HEK293 (cell line): ENCODE measurements around the gene EVI5L.

Experiments used
- CTCF ChIA-PET: fragments of 350-600 bp; formaldehyde crosslinking; extraction: SDS; loops from one replicate; lab custom pipeline; 2021; ENCODE audit warnings: antibody characterized with exemption; lab: Yijun Ruan, JAX
- POLR2A ChIA-PET: fragments of 300-600 bp; formaldehyde crosslinking; extraction: SDS; loops from one replicate; lab custom pipeline; 2020; ENCODE audit warnings: antibody characterized with exemption, inconsistent platforms; lab: Yijun Ruan, JAX
- H3K27ac ChIP-seq: fragments of 200-500 bp; sonication (Bioruptor generic); 2 replicates; pipeline ENCODE4 v1.5.1; 2014; ENCODE audit warnings: low read depth, low read length, control low read depth, inconsistent platforms; ENCODE audit errors: extremely low read depth
- H3K36me3 ChIP-seq, 2 experiments: fragments of 200-500 bp in 1 of 2; sonication (Bioruptor generic) in 1 of 2; 1 replicate in 1 of 2; 2 replicates in 1 of 2; pipeline ENCODE4 v1.5.1; 2014 to 2017; ENCODE audit warnings: inconsistent platforms in 2 of 2, low read length in 2 of 2; ENCODE audit not compliant: control insufficient read depth in 2 of 2, insufficient read depth in 1 of 2
- H3K4me1 ChIP-seq: fragments of 200-500 bp; sonication (Bioruptor generic); 2 replicates; pipeline ENCODE4 v1.5.1; 2014; ENCODE audit warnings: mild to moderate bottlenecking, low read length, inconsistent platforms; ENCODE audit not compliant: control insufficient read depth, insufficient read depth
- H3K4me3 ChIP-seq: 2 replicates; pipeline ENCODE4 v1.5.1; 2011; ENCODE audit warnings: low read depth, mild to moderate bottlenecking, control low read depth, low read length, moderate library complexity
- H3K9me3 ChIP-seq: fragments of 200-500 bp; sonication (Bioruptor generic); 2 replicates; pipeline ENCODE4 v1.5.1; 2014; ENCODE audit warnings: low read depth, low read length, inconsistent platforms; ENCODE audit not compliant: control insufficient read depth, insufficient read depth
- GLIS1 ChIP-seq: fragments of 450-650 bp; formaldehyde crosslinking; IDR thresholded peaks from 2 replicates; pipeline ENCODE4 v1.5.1; 2016; ENCODE audit warnings: missing biosample characterization, missing genetic modification characterization
- HOXC10 ChIP-seq: sonication (generic); formaldehyde crosslinking; IDR thresholded peaks from 2 replicates; pipeline ENCODE4 v1.8.1; 2023; ENCODE audit warnings: mild to moderate bottlenecking, missing genetic modification reagents
- INSM2 ChIP-seq: fragments of 450-650 bp; formaldehyde crosslinking; IDR thresholded peaks from 2 replicates; pipeline ENCODE4 v1.5.1; 2016; ENCODE audit warnings: missing biosample characterization, missing genetic modification characterization
- KLF16 ChIP-seq: fragments of 450-650 bp; formaldehyde crosslinking; IDR thresholded peaks from 2 replicates; pipeline ENCODE4 v1.5.1; 2017; ENCODE audit warnings: missing biosample characterization, missing genetic modification characterization
- KLF8 ChIP-seq: fragments of 450-650 bp; formaldehyde crosslinking; IDR thresholded peaks from 2 replicates; pipeline ENCODE4 v1.5.1; 2016; ENCODE audit warnings: missing biosample characterization, missing genetic modification characterization
- KLF9 ChIP-seq: fragments of 450-650 bp; formaldehyde crosslinking; IDR thresholded peaks from 2 replicates; pipeline ENCODE4 v1.5.1; 2016; ENCODE audit warnings: missing biosample characterization, missing genetic modification characterization, low read depth
- PRDM1 ChIP-seq: fragments of 450-650 bp; formaldehyde crosslinking; IDR thresholded peaks from 2 replicates; pipeline ENCODE4; 2016; ENCODE audit warnings: missing biosample characterization, missing genetic modification characterization
- SP2 ChIP-seq: fragments of 450-650 bp; formaldehyde crosslinking; IDR thresholded peaks from 2 replicates; pipeline ENCODE4 v1.5.1; 2016; ENCODE audit warnings: missing biosample characterization, missing genetic modification characterization
- TRIM28 ChIP-seq: IDR thresholded peaks from 2 replicates; pipeline ENCODE4 v1.6.1; 2011; ENCODE audit warnings: low read length, control low read depth, borderline replicate concordance
- ZBTB1 ChIP-seq: fragments of 450-650 bp; formaldehyde crosslinking; IDR thresholded peaks from 2 replicates; pipeline ENCODE4 v1.5.1; 2016; ENCODE audit warnings: missing biosample characterization, missing genetic modification characterization
- ZFP69B ChIP-seq: fragments of 450-650 bp; formaldehyde crosslinking; IDR thresholded peaks from 2 replicates; pipeline ENCODE4 v1.5.1; 2016; ENCODE audit warnings: missing biosample characterization, missing genetic modification characterization
- ZNF132 ChIP-seq: fragments of 450-650 bp; formaldehyde crosslinking; IDR thresholded peaks from 2 replicates; pipeline ENCODE4 v1.5.1; 2017; ENCODE audit warnings: missing biosample characterization, missing genetic modification characterization, borderline replicate concordance
- ZNF140 ChIP-seq: fragments of 450-650 bp; formaldehyde crosslinking; IDR thresholded peaks from 2 replicates; pipeline ENCODE4 v1.5.1; 2016; ENCODE audit warnings: missing biosample characterization, missing genetic modification characterization
- ZNF146 ChIP-seq: fragments of 450-650 bp; formaldehyde crosslinking; IDR thresholded peaks from 2 replicates; pipeline ENCODE4 v1.5.1; 2016; ENCODE audit warnings: missing biosample characterization, missing genetic modification characterization
- ZNF19 ChIP-seq: fragments of 450-650 bp; formaldehyde crosslinking; IDR thresholded peaks from 2 replicates; pipeline ENCODE4; 2016; ENCODE audit warnings: missing biosample characterization, missing genetic modification characterization, low read depth
- ZNF280D ChIP-seq: fragments of 450-650 bp; formaldehyde crosslinking; IDR thresholded peaks from 2 replicates; pipeline ENCODE4 v1.5.1; 2016; ENCODE audit warnings: missing biosample characterization, missing genetic modification characterization
- ZNF292 ChIP-seq: fragments of 450-650 bp; formaldehyde crosslinking; IDR thresholded peaks from 2 replicates; pipeline ENCODE4 v1.5.1; 2016; ENCODE audit warnings: low read depth, missing biosample characterization, missing genetic modification characterization, borderline replicate concordance
- ZNF350 ChIP-seq: fragments of 450-650 bp; formaldehyde crosslinking; IDR thresholded peaks from 2 replicates; pipeline ENCODE4 v1.5.0; 2017; ENCODE audit warnings: missing biosample characterization, mild to moderate bottlenecking, missing genetic modification characterization
- ZNF510 ChIP-seq: fragments of 450-650 bp; formaldehyde crosslinking; IDR thresholded peaks from 2 replicates; pipeline ENCODE4 v1.5.1; 2018; ENCODE audit warnings: mild to moderate bottlenecking, missing genetic modification characterization, missing biosample characterization; ENCODE audit not compliant: insufficient replicate concordance
- ZNF514 ChIP-seq: fragments of 450-650 bp; formaldehyde crosslinking; IDR thresholded peaks from 2 replicates; pipeline ENCODE4 v1.5.1; 2016; ENCODE audit warnings: missing biosample characterization, missing genetic modification characterization
- ZNF621 ChIP-seq: fragments of 450-650 bp; formaldehyde crosslinking; IDR thresholded peaks from 2 replicates; pipeline ENCODE4 v1.5.1; 2017; ENCODE audit warnings: missing biosample characterization, missing genetic modification characterization
- ZNF623 ChIP-seq: fragments of 450-650 bp; formaldehyde crosslinking; IDR thresholded peaks from 2 replicates; pipeline ENCODE4 v1.5.1; 2016; ENCODE audit warnings: missing biosample characterization, missing genetic modification characterization
- ZNF629 ChIP-seq: fragments of 450-650 bp; formaldehyde crosslinking; IDR thresholded peaks from 2 replicates; pipeline ENCODE4 v1.5.1; 2017; ENCODE audit warnings: missing biosample characterization, missing genetic modification characterization
- ZNF645 ChIP-seq: fragments of 450-650 bp; formaldehyde crosslinking; IDR thresholded peaks from 2 replicates; pipeline ENCODE4; 2016; ENCODE audit warnings: missing biosample characterization, missing genetic modification characterization
- ZNF654 ChIP-seq: fragments of 450-650 bp; formaldehyde crosslinking; IDR thresholded peaks from 2 replicates; pipeline ENCODE4 v1.5.1; 2016; ENCODE audit warnings: low read depth, missing biosample characterization, missing genetic modification characterization
- ZNF707 ChIP-seq: fragments of 450-650 bp; formaldehyde crosslinking; IDR thresholded peaks from 2 replicates; pipeline ENCODE4 v1.5.1; 2016; ENCODE audit warnings: missing biosample characterization, missing genetic modification characterization
- ZNF777 ChIP-seq: fragments of 450-650 bp; formaldehyde crosslinking; IDR thresholded peaks from 2 replicates; pipeline ENCODE4 v1.5.1; 2017; ENCODE audit warnings: missing biosample characterization, missing genetic modification characterization, borderline replicate concordance
- ZNF785 ChIP-seq: fragments of 450-650 bp; formaldehyde crosslinking; IDR thresholded peaks from 2 replicates; pipeline ENCODE4 v1.5.1; 2016; ENCODE audit warnings: missing biosample characterization, missing genetic modification characterization
- ZNF792 ChIP-seq: fragments of 450-650 bp; formaldehyde crosslinking; IDR thresholded peaks from 2 replicates; pipeline ENCODE4 v1.5.1; 2016; ENCODE audit warnings: missing biosample characterization, missing genetic modification characterization

EVI5L gene

GRCh38 chr19:7869910-7870511 lies 40.0 kb downstream of the EVI5L start:
- no peak for TF ChIP-seq INSM2 (tag by site-specific recombination)
- TF ChIP-seq ZFP69B: peak; percentile 17; the same call in 1 of the 2 replicates
- no peak for TF ChIP-seq ZNF140 (tag by site-specific recombination)
- TF ChIP-seq KLF9 (tag by site-specific recombination): peak; percentile 77
- no peak for TF ChIP-seq ZNF654 (tag by site-specific recombination)
- TF ChIP-seq KLF8 (tag by site-specific recombination): peak; percentile 85
- no peak for TF ChIP-seq ZNF623 (tag by site-specific recombination)
- no peak for TF ChIP-seq ZNF707
- peak; percentile 56 for TF ChIP-seq SP2
- no peak for TF ChIP-seq ZNF629 (tag by site-specific recombination)
- no peak for TF ChIP-seq ZNF777 (tag by site-specific recombination)
- TF ChIP-seq, all 188 proteins: peak for 4
- peaks cover 6% of the 10 kb centered on the region for H3K4me1 ChIP-seq

GRCh38 chr19:7870571-7871436 lies 40.8 kb downstream of the EVI5L start:
- Histone ChIP-seq H3K27ac (no peak overlapping the region), H3K4me3 (no peak overlapping the region), H3K9me3 (no peaks in the 10 kb centered on the region), H3K4me1 (peaks cover 6% of the 10 kb centered on the region), H3K36me3 (no peaks in the 10 kb centered on the region)
- ChIA-PET CTCF (interaction anchor here (0.6 to 1.6 kb wide), 4 partner anchors 12 to 275 kb away, joined by 4 to 5 read pairs (median 4); partner anchors contain the start of gene CAMSAP3), POLR2A (interaction anchor here (1.1 to 2.5 kb wide), 5 partner anchors 18 to 53 kb away, joined by 3 to 15 read pairs (median 5); partner anchors contain the start of genes LRRC8E, MAP2K7 and SNAPC2)
- TF ChIP-seq ZNF132 (tag by site-specific recombination) (no peak), TRIM28 (no peak), KLF16 (tag by site-specific recombination) (peak; percentile 50; the same call in 1 of the 2 replicates), ZNF514 (tag by site-specific recombination) (no peak), ZNF146 (tag by site-specific recombination) (0 out of 2 replicates have a peak, but pooled peaks have one; percentile 1), ZNF645 (tag by site-specific recombination) (no peak), ZNF785 (tag by site-specific recombination) (no peak), ZNF621 (tag by site-specific recombination) (no peak), ZNF792 (tag by site-specific recombination) (no peak), ZNF510 (no peak), HOXC10 (CRISPR knock-in tag) (no peak), ZNF19 (tag by site-specific recombination) (no peak), PRDM1 (no peak), GLIS1 (peak; percentile 36; the same call in 1 of the 2 replicates), ZNF350 (tag by site-specific recombination) (no peak), ZNF280D (tag by site-specific recombination) (no peak), ZNF292 (tag by site-specific recombination) (no peak), ZBTB1 (tag by site-specific recombination) (0 out of 2 replicates have a peak, but pooled peaks have one; percentile 11), ZNF629 (tag by site-specific recombination) (no peak)

More at GRCh38 chr19:7869910-7870511, 40.0 kb downstream of the EVI5L start:
- POLR2A ChIA-PET: interaction anchor here (0.9 to 2.2 kb wide), 10 partner anchors 13 to 454 kb away, joined by 3 to 35 read pairs (median 12); partner anchors contain the start of genes LRRC8E, MAP2K7, SNAPC2 and TIMM44
- H3K4me3 ChIP-seq: no peak overlapping the region
- 0 out of 2 replicates have a peak overlapping the region, but pooled peaks have one; percentile 45 for H3K27ac ChIP-seq
- H3K9me3 ChIP-seq: no peaks in the 10 kb centered on the region
- no peaks in the 10 kb centered on the region for H3K36me3 ChIP-seq
- CTCF ChIA-PET: interaction anchor here (0.6 to 2.4 kb wide), 25 partner anchors 7 to 1445 kb away, joined by 3 to 25 read pairs (median 6); partner anchors contain the start of genes LRRC8E, MAP2K7, SNAPC2 and TIMM44
